ENCODE measurements around the gene UXS1.

Gene UXS1

DNA sequence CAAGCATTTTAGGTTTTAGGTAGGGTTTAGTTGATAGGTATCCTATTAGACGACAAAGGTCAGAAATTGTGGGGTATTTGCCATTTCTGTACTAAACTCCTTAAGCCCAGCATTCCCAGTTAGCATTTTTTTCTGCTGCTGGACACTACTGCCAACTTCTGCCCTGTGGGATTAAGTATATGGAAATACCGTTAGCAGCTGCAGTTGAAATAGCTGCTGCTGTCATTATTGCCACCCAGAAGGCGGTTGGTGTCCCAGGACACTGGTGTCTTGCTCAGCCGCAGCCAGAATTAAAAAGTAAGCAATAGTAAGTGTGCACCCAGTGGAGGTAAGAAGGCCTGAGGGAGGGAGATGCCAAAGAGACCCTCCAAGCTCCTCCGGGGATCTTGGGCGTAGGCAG lies 1.9 kb upstream of the UXS1 start:
- in situ Hi-C loops (cut with MboI; ENCODE audit: low pct_unique_long_range_greater_than_20kb, low sequenced_read_pairs, unreplicated experiment) = no loop called here
- TF ChIP-seq, protein P1, sequence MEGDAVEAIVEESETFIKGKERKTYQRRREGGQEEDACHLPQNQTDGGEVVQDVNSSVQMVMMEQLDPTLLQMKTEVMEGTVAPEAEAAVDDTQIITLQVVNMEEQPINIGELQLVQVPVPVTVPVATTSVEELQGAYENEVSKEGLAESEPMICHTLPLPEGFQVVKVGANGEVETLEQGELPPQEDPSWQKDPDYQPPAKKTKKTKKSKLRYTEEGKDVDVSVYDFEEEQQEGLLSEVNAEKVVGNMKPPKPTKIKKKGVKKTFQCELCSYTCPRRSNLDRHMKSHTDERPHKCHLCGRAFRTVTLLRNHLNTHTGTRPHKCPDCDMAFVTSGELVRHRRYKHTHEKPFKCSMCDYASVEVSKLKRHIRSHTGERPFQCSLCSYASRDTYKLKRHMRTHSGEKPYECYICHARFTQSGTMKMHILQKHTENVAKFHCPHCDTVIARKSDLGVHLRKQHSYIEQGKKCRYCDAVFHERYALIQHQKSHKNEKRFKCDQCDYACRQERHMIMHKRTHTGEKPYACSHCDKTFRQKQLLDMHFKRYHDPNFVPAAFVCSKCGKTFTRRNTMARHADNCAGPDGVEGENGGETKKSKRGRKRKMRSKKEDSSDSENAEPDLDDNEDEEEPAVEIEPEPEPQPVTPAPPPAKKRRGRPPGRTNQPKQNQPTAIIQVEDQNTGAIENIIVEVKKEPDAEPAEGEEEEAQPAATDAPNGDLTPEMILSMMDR (IDR thresholded peaks at IDR 0.05; ENCODE audit: extremely low read depth, insufficient read depth, missing control alignments) = no peak
- DNase-seq (ENCODE audit: low spot score) = no peak

DNA sequence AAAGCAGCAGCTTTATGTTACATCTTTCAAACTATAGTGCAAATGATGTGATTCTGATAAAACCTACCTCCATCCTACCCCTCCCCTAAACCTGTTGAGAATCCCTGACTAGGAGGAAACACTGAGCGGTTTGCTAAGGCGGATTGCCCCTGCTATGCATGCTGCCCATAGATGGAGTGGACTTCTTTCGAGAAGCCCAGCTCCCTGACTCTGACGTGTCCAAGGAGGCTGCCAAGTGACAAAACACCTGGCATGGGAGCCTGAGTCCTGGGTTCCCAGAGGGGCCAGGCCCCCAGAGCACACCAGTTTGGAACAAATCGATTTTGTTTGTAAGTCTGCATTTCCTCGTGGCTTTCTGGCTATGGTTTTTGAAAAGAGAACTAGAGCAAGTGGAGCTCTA lies 1.4 kb upstream of the UXS1 start:
- in situ Hi-C loops (cut with MboI; ENCODE audit: low pct_unique_long_range_greater_than_20kb, low sequenced_read_pairs, unreplicated experiment) = no loop called here
- TF ChIP-seq, protein P1 (IDR thresholded peaks at IDR 0.05; ENCODE audit: extremely low read depth, insufficient read depth, missing control alignments) = no peak
- DNase-seq (ENCODE audit: low spot score) = no peak

DNA sequence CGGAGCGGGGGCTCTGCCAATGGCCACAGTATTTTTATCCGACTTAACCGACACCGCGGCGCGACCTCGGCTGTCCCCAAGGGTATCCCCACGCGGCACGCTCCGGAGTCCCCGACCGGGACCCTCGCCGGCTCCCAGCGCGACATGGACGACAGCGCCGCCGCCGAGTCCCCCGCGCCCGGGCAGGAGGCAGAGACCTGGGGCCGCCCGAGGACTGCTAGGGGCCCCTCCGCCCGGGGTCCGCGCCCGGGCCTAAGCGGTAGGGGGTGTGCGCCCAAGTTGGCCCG lies 468 bp downstream of the UXS1 start:
- DNase-seq (ENCODE audit: low spot score) = peak; percentile 27
- in situ Hi-C loops (cut with MboI; ENCODE audit: low pct_unique_long_range_greater_than_20kb, low sequenced_read_pairs, unreplicated experiment) = no loop called here
- TF ChIP-seq, protein P1 (IDR thresholded peaks at IDR 0.05; ENCODE audit: extremely low read depth, insufficient read depth, missing control alignments) = no peak

DNA sequence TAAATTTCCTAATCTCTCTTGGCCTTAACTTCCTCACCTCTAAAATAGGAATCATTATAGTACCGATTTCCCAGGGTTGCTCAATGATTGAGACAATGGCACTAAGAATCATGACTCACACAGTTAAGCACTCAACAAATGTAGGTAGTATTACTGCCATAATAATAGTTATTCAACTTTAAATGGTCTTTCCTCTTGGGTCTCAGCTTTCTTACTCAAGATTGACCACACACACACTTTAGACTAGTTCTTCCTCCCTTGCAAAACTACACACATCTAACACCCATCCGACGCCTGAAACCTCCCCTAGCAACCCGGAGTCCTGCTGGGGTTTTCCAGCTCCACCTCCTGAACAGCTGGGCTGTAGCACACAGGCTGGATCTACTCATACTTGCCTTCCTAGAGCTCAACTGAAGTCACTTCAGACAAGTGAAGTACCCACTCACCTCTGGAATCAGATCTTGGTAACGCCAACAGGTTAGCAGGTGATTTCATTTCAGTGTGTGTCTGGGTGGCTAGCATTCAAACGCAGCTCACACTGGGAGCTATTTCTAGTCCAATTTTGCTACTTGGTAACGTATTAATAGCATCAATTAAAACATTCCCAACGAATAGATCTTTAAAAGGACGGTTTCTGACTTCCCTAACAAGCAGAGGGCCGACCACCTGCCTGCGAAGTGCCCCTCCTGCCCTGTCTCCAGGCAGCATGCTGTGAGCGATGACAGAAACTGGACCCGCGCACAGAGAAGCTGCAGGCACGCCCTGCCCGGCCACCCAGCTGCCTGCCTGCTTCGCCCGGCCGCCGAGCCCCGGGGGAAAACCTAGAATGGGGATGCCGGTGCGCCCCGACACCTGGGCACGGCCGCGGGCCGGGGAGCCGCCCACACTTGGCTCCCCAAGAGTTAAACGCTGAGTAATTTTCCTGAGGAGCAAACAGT lies 1.1 kb downstream of the UXS1 start:
- peak; percentile 78 for DNase-seq (ENCODE audit: low spot score)
- TF ChIP-seq, protein P1 (IDR thresholded peaks at IDR 0.05; ENCODE audit: extremely low read depth, insufficient read depth, missing control alignments) = no peak
- in situ Hi-C loops (cut with MboI; ENCODE audit: low pct_unique_long_range_greater_than_20kb, low sequenced_read_pairs, unreplicated experiment) = no loop called here

DNA sequence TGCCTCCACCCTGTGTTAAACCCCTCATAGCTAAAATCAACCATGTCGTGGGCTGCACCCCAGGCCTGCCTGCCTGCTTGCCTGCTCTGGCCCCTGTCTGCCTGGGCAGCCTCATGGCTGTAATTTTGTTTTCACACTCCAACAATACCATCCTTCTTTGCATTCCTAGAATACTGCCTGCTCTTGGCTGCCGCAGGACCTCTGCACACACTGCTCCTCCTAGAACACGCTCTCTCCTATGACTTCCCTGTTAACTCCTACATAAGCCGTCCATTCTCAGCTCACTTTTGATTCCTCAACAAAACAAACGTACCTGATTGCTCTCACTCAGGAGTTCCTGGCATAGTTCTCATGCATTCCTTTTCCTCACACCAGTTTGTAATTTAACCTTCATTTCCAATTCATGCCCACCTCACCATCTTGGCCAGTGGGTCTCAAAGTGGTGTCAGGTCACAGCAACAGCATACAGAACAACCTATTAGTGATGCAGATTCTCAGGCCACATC lies 2.5 kb downstream of the UXS1 start:
- TF ChIP-seq, protein P1 (IDR thresholded peaks at IDR 0.05; ENCODE audit: extremely low read depth, insufficient read depth, missing control alignments) = no peak
- in situ Hi-C loops (cut with MboI; ENCODE audit: low pct_unique_long_range_greater_than_20kb, low sequenced_read_pairs, unreplicated experiment) = no loop called here
- DNase-seq (ENCODE audit: low spot score) = no peak

DNA sequence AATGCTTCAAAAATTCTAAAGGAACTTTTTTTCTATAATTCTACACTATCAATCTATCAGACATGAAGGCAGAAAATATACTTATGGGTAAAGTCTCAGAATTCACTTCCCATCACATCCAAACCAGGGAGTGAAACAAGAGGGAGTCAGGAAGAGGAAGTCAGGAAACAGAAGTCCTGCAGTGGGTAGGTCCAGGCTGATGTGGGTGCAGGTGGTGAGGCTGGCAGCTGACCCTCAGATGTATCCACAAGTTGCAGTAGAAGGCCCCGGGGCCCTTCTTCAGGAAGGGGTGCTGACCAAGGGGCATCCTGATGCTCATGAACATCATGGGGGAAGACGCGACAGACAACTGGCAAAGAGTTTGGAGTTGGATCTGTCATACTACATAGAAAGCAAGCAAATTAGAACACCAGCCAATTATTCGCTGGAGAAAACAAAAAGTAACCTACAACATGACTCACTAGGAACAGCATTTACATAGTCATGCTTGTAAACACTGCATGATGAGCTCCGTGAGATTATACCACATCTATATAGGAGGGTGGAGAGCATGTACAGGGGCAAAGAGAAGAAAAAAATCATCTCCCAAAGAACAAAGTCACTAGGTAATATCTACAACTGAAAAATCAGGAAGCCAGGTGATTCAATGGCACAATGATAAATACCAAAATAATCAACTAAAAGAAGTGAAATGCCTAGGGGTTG lies 4.2 kb downstream of the UXS1 start:
- in situ Hi-C loops (cut with MboI; ENCODE audit: low pct_unique_long_range_greater_than_20kb, low sequenced_read_pairs, unreplicated experiment) = no loop called here
- TF ChIP-seq, protein P1 (IDR thresholded peaks at IDR 0.05; ENCODE audit: extremely low read depth, insufficient read depth, missing control alignments) = no peak
- no peak for DNase-seq (ENCODE audit: low spot score)

Data from GM13977 (cell line).